IPS DF 6.9 (cell line): ENCODE results near the gene MT1G.
"Not testable (repeated sequence)": the region's sequence is repeated elsewhere in the genome, so short reads cannot be mapped to it uniquely, and the experiment has no call there.

Experiments used
- DNase-seq: peaks from one replicate; pipeline ENCODE4 v3.0.0-alpha.2; 2013; ENCODE audit warnings: low read depth, low spot score
- H3K27ac ChIP-seq: one replicate; pipeline ENCODE4 v1.5.1; 2013; ENCODE audit warnings: low read length, control low read depth
- H3K27me3 ChIP-seq: 2 replicates; pipeline ENCODE4 v1.6.1; 2013; ENCODE audit warnings: mild to moderate bottlenecking, low read length; ENCODE audit not compliant: control insufficient read depth, insufficient read depth
- H3K36me3 ChIP-seq: 2 replicates; pipeline ENCODE4 v1.6.1; 2013; ENCODE audit warnings: low read length; ENCODE audit not compliant: control insufficient read depth, insufficient read depth
- H3K4me1 ChIP-seq: 2 replicates; pipeline ENCODE4 v1.6.1; 2013; ENCODE audit warnings: low read length; ENCODE audit not compliant: control insufficient read depth, insufficient read depth
- H3K4me3 ChIP-seq: 2 replicates; pipeline ENCODE4 v1.5.1; 2013; ENCODE audit warnings: mild to moderate bottlenecking, low read length
- H3K9me3 ChIP-seq: 2 replicates; pipeline ENCODE4 v1.6.1; 2013; ENCODE audit warnings: low read length, inconsistent platforms; ENCODE audit not compliant: control insufficient read depth, insufficient read depth
- WGBS: extraction: QIAGEN DNeasy Blood & Tissue Kit; methylation state at CpG from one replicate; pipeline ENCODE4 v1.1.7; 2013; ENCODE audit warnings: mixed read lengths, missing lambda C conversion rate; ENCODE audit not compliant: insufficient read length, insufficient coverage; 5-methylcytosine and 5-hydroxymethylcytosine counted together

The MT1G gene

GRCh38 chr16:56629531-56629930, 38.3 kb downstream of the MT1G start:
- H3K4me1 ChIP-seq, result peaks cover 3% of the 10 kb centered on the region
- H3K4me3 ChIP-seq, result no peak overlapping the region
- no peaks in the 10 kb centered on the region for H3K36me3 ChIP-seq
- no CpG with 5 or more reads among the region's 3 CpGs for WGBS
- H3K9me3 ChIP-seq, result no peaks in the 10 kb centered on the region
- H3K27me3 ChIP-seq, result peaks cover 88% of the 10 kb centered on the region
- H3K27ac ChIP-seq, result no peak overlapping the region
- no peak for DNase-seq

GRCh38 chr16:56628486-56629350, 39.1 kb downstream of the MT1G start:
- Histone ChIP-seq H3K27me3 (peaks cover 85% of the 10 kb centered on the region), H3K9me3 (no peaks in the 10 kb centered on the region), H3K27ac (no peak overlapping the region), H3K36me3 (no peaks in the 10 kb centered on the region), H3K4me1 (peaks cover 3% of the 10 kb centered on the region), H3K4me3 (no peak overlapping the region)
- DNase-seq, result no peak
- WGBS, result no CpG with 5 or more reads among the region's 9 CpGs

GRCh38 chr16:56626685-56627084, 41.2 kb downstream of the MT1G start:
- Histone ChIP-seq H3K27ac (no peak overlapping the region), H3K4me1 (peaks cover 3% of the 10 kb centered on the region), H3K9me3 (no peaks in the 10 kb centered on the region), H3K36me3 (no peaks in the 10 kb centered on the region), H3K4me3 (no peak overlapping the region), H3K27me3 (peaks cover 74% of the 10 kb centered on the region)
- WGBS, result no CpG with 5 or more reads among the region's 7 CpGs
- no peak for DNase-seq

GRCh38 chr16:56625943-56626654, 41.8 kb downstream of the MT1G start:
- WGBS, result no CpG with 5 or more reads among the region's 16 CpGs
- Histone ChIP-seq H3K27ac (no peak overlapping the region), H3K4me1 (peaks cover 3% of the 10 kb centered on the region), H3K36me3 (no peaks in the 10 kb centered on the region), H3K9me3 (no peaks in the 10 kb centered on the region), H3K27me3 (peaks cover 68% of the 10 kb centered on the region), H3K4me3 (no peak overlapping the region; the same call in 1 of the 2 replicates)
- DNase-seq, result no peak

- peak within 1 kb of the TSS; percentile 19; the same call in 1 of the 2 replicates for H3K4me3 ChIP-seq
Observed at GRCh38 chr16:56625140-56625942, 42.5 kb downstream of the MT1G start, which contains the start of gene MT1E. TSS of gene MT1E (plus strand) at chr16:56625781. CDS start at chr16:56625852, 71 bp downstream.

GRCh38 chr16:56623637-56624036, 44.2 kb downstream of the MT1G start:
- WGBS, result no CpG with 5 or more reads among the region's 2 CpGs

More at GRCh38 chr16:56625140-56625942, 42.5 kb downstream of the MT1G start, which contains the start of gene MT1E:
- no CpG with 5 or more reads among the region's 62 CpGs for WGBS
- H3K4me1 ChIP-seq, result peaks cover 3% of the 10 kb centered on the region
- DNase-seq, result no peak
- H3K27ac ChIP-seq, result no peak within 1 kb of the TSS
- H3K9me3 ChIP-seq, result no peaks in the 10 kb centered on the region
- peaks cover 64% of the 10 kb centered on the region for H3K27me3 ChIP-seq
- H3K36me3 ChIP-seq, result no peaks in the 10 kb centered on the region

GRCh38 chr16:56623184-56623583, 44.7 kb downstream of the MT1G start:
- not testable (repeated sequence) for H3K4me1 ChIP-seq, H3K36me3 ChIP-seq, H3K27ac ChIP-seq, DNase-seq, H3K4me3 ChIP-seq, H3K9me3 ChIP-seq
- no CpG with 5 or more reads among the region's 5 CpGs for WGBS
- peaks cover 63% of the 10 kb centered on the region for H3K27me3 ChIP-seq

More at GRCh38 chr16:56623637-56624036, 44.2 kb downstream of the MT1G start:
- no peak overlapping the region for H3K4me3 ChIP-seq
- no peaks in the 10 kb centered on the region for H3K36me3 ChIP-seq
- H3K9me3 ChIP-seq, result no peaks in the 10 kb centered on the region
- H3K27me3 ChIP-seq, result peaks cover 61% of the 10 kb centered on the region
- no peak for DNase-seq
- H3K27ac ChIP-seq, result no peak overlapping the region
- H3K4me1 ChIP-seq, result peaks cover 3% of the 10 kb centered on the region

GRCh38 chr16:56621665-56622445, 46.0 kb downstream of the MT1G start:
- not testable (repeated sequence) for H3K9me3 ChIP-seq, DNase-seq, H3K4me3 ChIP-seq, H3K4me1 ChIP-seq, H3K36me3 ChIP-seq, H3K27ac ChIP-seq
- H3K27me3 ChIP-seq, result peaks cover 72% of the 10 kb centered on the region
- no CpG with 5 or more reads among the region's 4 CpGs for WGBS

GRCh38 chr16:56620339-56620897, 47.4 kb downstream of the MT1G start:
- DNase-seq, result no peak
- no CpG with 5 or more reads among the region's 8 CpGs for WGBS
- peaks cover 68% of the 10 kb centered on the region for H3K27me3 ChIP-seq
- no peaks in the 10 kb centered on the region for H3K9me3 ChIP-seq
- no peak overlapping the region for H3K27ac ChIP-seq
- H3K4me3 ChIP-seq, result no peak overlapping the region
- peaks cover 6% of the 10 kb centered on the region for H3K4me1 ChIP-seq
- H3K36me3 ChIP-seq, result no peaks in the 10 kb centered on the region
